Measurements from ENCODE around the gene AGR3.
"Not testable (repeated sequence)": the region's sequence is repeated elsewhere in the genome, so short reads cannot be mapped to it uniquely, and the experiment has no call there.

The AGR3 gene

DNA sequence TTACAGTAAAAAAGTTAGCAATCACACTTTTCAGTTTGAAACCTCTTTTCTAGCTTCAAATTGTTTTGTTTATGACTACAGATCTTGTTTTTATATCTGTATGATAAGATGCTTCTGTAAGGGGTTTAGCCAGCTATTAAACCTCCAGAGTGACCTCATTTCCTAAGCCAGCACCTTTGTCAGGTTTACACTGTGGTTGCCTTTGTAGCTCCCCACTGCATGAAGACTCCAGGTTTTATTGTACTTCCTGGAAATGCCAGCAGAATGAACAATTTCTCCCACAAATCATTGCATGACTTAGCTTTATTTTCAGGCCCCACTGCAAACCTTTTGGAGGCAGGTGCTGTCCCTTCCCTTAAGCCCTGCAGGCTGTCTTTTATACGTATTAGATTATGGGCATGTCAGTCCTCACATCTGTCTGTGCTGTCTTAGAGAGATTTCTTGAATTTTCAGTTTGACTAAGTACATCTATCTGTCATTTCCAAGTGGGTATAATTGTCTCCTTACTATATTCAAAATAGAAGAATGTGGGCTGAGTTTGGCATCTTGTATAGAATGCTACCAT, 8.2 kb upstream of the AGR3 start:
- DNase-seq: no peak

DNA sequence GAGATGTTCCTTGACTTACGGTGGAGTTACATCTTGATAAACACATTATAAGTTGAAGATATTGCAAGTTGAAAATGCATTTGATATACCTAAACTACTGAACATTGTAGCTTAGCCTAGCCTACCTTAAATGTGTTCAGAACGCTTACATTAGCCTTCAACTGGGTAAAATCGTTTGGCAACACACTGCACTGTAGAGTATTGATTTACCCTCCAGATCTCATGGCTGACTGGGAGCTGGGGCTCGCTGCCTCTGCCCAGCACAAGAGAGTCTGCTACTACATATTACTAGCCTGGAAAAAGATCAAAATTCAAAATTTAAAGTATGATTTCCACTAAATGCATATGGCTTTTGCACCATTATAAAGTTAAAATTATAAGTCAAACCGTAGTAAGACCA, 7.5 kb upstream of the AGR3 start:
- DNase-seq: no peak

DNA sequence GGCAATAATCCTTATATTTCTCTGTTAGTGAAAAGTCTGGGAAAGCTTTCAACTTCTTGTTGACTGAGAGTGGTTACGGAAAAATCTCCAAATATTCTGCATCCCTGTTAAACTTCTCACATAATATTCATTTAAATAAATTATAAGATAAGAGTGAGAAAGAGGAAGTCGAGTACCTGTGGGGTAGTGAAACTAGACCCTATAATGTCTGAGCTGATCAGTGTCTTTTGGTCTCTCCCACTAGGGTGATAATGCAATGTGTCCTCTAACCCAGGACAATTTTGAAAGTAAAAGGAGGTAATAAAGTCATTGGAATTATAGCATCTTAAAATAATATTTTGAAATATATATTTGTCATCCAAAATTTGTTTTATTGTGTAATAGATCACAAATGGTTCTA, 2.1 kb upstream of the AGR3 start:
- no peak for DNase-seq

DNA sequence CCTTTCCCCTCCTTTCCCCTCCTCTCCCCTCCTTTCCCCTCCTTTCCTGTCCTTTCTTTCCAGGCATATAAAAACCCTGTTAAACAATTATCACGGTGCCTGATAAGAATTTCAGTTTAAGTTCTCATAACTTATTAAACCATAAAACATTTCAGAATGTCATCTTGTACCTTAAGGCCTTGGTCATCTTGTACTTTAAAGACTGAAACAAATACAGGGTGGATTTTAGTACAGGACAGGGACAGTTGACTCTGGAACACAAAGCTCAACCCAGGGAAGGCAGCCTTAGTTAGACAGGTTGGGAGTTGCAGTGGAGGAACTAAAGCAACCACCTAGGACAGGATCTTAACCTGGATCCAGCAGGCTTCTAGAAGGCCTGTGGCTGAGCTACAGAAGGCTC, 1.2 kb downstream of the AGR3 start:
- DNase-seq: no peak

DNA sequence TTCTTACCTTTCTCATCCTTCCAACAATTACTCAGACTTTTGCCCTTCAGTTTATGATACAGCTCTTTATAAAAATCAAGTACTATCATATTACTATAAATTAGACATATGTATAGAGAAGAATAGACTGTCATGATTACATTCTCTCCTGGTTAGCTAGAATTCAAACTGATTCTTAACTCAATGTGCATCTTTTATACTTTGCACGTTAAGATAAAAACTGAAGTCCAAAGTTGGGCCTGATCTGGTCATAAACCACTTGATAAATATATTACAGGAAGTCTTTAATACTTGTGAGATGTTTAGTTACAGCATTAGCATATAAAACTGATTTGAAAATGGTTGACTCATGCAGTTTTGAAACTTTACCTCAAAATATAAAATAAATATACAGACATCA, 2.6 kb downstream of the AGR3 start:
- DNase-seq: no peak

DNA sequence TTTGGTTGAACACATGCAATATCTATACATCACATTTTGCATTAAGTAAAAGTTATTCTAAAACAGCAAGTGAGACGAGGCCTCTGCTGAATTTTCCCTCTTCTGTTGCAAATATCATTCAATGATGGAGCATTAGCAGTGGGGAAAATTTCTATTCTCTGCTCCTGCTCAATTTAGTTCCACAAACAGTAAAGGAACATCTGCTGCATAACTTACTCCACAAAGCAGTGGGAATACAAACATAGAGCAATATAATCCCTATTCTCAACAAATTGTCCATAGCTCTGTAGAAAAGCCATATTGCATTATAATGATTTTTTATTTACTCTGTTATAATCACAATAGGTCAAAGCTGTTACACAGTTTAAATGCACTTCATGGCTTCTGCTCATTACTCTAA, 5.9 kb downstream of the AGR3 start:
- no peak for DNase-seq

DNA sequence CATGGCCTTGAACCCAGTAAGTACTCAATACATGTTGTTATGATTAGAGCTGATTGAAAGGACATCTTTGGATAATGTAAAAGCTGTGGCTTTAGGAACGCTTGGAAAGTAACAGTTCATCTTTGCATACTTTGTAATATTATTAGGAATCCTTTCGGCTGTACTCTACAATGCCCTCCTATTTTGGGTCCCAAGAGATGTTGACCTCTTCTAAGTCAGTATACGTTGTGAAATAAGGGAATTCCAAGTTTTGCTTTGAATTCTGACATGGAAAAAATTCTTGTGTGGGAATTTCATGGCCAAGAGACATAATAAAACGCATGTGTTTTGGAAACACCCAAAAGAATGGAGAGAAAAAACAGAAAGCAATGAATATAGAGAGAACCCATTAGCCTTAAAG, 7.7 kb downstream of the AGR3 start:
- DNase-seq: no peak

DNA sequence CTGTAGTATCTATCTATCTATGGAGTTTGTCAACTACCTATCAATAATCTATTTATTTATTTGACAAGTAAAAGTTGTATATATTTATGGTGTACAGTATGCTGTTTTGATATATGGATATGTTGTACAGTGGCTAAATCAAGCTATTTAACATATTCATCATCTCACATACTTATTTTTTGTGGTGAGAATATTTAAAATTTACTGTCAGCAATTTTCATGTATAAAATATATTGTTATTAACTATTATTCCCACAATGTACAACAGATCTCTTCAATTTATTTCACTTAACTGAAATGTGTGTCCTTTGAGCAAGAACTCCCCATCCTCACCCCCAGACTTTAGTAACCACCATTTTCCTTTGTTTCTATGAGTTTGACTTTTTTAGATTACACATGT, 14.5 kb downstream of the AGR3 start:
- no peak for DNase-seq

DNA sequence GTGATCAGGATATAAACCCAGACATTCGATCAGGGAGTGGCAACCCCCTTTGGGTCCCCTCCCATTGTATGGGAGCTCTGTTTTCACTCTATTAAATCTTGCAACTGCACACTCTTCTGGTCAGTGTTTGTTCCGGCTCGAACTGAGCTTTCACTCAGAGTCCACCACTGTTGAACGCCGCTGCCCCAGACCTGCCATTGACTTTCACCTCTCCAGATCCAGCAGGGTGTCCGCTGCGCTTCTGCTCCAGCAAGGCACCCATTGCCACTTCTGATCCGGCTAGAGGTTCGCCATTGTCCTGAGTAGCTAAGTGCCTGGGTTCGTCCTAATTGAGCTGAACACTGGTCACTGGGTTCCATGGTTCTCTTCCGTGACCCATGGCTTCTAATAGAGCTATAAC, 28.6 kb downstream of the AGR3 start:
- DNase-seq: not testable (repeated sequence)

DNA sequence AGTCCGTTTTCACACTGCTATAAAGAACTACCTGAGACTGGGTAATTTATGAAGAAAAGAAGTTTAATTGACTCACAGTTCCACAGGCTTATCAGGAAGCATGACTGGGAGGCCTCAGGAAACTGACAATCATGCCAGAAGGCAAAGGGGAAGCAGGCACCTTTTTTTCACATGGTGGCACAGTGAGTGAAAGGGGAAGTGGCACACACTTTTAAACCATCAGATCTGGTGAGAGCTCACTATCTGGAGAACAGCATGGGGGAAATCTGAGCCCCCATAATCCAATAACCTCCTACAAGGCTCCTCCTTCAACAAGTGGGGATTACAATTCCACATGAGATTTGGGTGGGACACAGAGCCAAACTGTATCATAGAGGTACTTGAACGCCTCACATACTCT, 30.0 kb downstream of the AGR3 start:
- DNase-seq: no peak

DNA sequence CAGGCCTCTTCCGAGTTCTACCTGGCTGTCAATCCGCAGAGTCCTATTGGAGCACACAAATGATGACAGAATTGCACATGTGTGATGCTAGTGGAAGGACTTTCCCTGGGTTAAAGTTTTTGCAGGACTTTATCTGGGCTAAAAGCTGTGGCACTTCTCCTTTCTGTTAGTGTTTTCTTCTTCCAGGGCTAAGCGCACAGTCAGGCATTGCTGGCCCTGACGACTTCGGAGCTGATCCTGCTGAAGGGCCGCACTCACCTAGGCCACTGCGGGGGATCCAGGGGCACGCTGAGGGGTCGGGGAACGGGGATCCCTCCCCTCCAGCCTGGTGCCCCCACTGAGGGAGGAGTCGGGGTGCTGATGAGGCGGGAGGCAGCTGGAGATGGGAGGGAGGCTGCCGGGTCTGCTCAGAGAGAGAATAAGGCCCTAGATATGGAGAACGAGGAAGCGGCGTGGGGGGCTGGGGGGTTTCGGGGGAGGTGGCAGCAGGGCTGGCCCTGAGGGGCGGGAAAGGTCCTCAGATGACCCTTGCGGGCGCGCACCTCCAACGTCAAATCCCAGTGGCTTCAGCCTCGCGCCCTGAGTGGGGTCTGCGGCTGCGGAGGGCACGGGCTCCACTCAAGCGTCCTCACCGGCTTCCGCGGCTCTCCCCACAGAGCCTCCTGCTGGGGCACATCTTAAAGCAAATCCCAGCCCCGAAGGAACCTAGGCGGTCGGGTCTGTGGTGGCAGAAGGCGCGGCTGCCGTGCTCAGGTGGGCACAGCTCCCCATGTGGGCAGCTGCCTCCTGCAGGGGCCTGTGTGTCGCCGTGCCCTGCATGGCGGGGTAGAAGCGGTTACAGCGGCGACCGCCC, 30.9 kb downstream of the AGR3 start:
- DNase-seq: no peak

DNA sequence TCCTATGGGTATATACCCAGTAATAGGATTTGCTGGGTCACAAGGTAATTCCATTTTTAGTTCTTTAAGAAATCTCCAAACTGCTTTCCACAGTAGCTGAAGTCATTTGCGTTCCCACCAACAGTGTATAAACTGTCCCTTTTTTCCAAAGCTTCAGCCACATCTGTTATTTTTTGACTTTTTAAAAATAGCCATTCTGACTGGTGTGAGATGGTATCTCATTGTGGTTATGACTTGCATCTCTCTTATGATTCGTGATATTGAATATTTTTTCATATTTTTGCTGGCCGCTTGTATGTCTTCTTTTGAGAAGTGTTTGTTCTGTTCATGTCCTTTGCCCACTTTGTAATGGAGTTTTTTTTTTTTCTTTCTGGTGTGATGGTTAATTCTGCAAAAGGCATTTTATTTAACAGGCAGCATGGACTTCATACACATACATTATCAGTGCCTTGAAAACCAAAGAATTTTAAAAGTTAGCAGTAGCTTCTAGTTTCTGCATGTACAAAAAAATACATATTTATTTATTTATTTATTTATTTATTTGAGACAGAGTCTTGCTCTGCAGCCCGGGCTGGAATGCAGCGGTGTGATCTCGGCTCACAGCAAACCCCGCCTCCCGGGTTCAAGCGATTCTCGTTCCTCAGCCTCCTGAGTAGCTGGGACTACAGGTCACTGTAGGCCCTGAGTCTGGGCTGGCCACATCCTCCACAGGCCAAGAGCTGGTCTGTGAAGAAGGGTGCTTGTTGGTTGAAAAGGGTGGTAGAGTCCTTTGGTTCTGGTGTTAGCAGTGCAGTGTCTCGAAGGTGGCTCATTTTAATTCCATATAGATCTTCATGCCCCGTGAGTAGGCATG, 32.3 kb downstream of the AGR3 start:
- no peak for DNase-seq

DNA sequence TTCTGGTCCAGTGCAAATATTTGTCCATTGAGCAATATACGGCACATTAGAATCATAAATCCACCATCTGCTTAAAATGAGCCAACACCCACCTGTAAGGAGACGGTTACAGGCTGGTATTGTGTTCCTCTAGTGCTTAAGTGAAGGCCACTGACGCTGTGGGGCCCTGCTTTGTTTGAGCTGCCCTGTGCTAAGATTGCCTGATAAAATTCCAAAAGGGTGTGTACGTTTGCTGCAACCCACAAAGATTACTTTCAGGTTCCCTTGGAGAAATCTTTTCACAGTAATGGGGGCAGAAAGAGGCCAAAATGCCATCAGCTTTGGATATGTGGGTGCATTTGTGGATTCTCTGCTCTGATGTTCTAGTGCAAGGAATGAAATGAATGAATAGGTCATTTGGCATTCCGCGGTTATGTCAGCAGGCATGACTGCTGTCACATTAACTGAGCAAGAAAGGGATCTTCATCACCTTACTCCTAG, 34.4 kb downstream of the AGR3 start:
- peak; percentile 26 for DNase-seq

DNA sequence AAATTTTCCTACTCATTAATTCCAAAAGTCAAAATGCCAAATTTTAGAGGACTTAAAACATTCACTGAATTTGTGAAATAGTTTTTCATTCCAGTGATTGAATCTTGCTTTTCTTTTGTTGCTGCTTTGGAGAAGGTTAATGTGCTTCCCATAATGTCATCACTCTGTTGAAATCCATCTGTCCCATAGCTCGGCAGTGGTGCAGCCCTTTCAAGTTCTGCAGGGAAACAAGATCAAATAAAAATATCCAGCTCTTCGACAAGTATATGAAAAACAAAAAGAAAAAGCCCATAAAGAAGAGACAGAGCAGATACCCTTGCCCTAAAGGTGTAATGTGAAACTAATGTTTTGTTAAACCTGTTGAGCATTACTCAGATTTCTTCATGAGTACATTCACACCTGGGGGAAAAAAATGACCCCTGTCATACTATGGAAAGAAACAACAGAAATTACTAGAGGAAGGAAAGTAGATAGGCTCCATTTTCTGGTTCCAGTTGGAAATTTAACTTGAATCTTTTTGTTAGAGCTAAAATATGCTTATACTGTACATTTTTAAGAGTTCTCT, 35.1 kb downstream of the AGR3 start:
- DNase-seq: no peak

DNA sequence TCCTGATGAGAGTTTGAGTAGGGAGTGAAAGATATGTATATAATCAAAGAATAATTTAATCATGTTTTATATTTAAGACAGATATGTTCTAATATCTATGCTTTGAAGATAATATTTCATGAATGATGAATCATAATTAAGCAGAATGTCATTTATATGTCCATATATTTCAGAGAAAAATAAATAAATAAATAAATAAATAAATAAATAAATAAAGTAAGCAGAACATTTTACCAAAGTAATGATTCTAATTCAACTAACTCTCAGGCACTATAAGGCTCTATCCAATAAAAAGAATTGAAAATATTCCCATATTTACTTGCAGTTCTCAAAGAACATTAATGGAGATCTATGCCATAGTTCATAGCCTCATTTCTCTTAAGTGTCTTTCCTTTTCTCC, 36.0 kb downstream of the AGR3 start:
- DNase-seq: no peak

DNA sequence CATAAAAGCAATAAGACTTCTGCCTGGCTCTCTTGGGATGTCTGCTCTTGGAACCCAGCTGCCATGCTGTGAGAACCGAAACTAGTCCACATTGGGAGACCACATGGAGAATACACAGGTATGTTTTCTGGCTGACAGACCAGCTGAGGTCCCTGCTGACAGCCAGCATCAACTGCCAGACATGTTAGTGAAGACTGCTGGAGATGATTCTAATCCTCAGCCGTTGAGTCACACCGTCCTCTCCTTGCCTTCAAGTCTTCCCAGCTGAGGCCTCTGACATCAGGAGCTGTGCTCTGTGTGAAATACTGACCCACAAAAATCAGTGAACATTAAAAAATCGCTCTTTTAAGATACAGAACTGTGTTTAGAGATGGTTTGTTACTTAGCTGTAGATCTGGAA, 40.1 kb downstream of the AGR3 start:
- no peak for DNase-seq

DNA sequence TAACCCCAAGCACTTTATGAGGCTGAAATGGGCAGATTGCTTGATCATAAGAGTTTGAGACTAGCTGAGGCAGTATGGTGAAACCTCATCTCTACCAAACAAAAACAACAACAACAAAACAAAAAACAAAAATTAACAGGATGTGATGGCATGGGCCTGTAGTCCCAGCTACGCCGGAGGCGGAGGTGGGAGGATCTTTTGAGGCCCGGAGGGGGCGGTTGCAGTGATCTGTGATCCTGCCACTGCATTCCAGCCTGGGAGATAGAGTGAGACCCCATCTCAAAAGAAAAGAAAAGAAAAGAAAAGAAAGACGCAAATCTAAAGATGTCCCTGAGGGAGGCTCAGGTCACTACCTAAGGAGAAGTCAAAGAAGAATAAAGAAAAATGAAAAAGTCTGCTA, 41.7 kb downstream of the AGR3 start:
- no peak for DNase-seq

DNA sequence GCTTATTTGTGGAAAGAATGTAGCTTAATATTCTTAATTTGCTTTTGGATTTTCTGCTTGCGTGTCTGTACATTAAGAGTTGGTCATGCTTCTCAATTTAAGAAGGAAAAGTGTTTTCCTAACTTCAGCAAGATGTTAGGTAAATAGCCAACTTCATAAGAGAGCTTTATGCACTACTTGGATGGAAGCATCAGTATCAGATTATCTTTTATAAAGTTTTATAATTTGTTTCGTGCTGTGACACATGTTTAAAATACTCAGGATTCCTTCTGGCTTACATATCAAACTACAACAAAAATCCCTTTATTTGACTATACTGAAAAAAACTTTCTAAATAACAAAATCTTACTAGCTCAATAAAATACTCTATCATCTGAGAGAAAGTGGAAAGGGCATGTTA, 42.1 kb downstream of the AGR3 start:
- no peak for DNase-seq

DNA sequence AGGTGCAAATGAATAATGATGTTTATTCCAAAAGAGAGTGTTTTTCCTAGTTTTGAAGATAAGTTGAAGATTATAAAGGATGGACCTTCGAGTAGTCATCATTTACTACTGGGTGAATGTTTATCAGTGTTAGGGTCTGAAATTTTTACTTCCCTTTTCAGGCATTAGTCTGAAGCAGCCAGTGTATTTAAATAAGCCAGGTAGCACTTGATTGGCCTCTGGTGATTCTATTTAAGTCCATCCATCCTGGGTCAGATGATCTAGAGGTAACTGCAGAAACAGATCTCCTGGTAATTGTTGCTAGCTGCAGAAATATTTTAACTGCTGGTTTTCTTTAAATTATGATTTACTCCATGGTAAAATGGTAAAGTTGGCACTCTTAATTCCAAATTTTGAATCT, 42.9 kb downstream of the AGR3 start:
- DNase-seq: no peak

DNA sequence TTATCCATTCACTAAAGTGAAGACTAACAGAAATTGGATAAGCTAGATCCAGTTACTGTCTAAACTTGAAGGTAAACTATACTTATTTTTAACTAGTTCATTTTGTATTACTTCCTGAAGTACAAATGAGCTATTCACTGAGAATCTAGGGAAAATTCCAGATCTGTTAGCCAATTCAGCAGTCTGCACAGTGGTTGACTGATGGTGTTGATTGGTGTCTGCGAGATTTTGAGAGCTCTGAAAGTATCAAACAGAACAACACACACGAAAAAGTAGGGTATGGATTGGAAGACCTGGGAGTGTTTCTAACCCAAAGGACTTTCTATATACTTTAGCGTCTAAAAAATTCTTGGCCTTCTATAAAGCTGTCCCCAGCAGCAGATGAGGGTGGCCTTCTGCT, 43.4 kb downstream of the AGR3 start:
- DNase-seq: no peak

DNA sequence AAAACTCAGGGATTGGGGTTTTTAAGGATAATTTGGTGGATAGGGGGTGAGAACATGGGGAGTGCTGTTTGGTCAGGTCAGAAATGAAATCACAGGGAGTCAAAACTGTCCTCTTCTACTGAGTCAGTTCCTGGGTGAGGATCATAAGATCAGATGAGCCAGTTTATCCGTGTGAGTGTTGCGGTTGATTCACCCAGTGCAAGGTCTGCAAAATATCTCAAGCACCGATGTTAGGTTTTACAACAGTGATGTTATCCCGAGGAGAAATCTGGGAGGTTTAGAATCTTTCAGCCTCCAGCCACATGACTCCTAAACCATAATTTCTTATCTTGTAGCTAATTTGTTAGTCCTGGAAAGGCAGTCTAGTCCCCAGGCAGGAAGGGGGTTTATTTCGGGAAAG, 45.3 kb downstream of the AGR3 start:
- no peak for DNase-seq

DNA sequence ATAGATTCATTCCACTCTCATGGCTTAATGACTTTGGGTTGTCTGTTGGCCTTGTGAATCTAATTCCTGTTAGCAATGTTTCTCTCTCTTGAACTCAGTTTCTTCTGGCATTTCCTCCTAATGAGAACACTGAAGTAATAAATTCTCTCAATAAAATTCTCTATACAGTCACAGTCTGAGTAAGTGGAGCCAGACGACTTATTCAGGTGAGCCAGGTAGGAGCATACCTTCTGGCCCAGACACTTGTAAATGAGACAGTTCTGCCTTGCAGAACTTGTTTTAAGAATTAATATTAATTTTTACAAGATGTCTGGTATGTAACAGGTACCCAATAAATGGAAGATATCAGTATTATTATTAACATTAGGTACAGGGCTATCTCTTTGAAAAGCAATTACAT, 48.4 kb downstream of the AGR3 start:
- DNase-seq: no peak

DNA sequence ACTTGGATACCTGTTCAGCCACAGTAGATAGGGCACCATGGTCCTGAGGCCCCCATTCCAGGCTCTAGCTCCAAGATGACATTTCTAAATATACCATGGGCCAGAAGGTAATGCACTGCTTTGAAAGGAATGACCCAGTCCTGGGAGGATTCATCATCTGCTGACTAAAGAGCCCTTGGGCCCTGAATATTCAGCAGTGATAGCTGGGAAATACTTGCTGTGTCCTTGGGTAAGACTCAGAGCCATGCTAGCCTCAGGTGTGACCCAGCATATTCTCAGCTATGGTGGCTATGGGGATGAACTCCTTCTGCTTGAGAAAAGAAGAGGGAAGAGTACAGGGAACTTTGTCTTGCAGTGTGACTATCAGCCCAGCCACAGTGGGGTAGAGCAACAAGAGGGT, 55.7 kb downstream of the AGR3 start:
- DNase-seq: no peak

DNA sequence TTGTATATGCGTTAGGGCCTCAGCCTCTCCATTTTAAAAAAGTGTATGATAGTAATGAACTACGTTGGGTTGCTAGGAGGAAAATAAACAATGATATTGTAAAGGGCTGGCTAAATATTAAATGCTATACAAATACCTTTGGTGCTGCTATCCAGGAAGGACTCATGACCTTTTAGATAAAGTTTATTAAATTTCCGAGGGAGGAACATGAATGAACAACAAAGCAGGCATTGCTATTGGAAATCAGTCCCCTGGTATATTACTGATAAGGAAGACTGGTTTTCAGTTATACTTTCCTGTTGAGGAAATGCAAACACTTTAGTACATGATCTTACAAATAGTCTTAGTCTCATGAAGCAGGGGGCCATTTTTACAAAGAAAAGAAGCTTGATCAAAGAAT, 59.8 kb downstream of the AGR3 start:
- no peak for DNase-seq

Measured in NCI-H2107 (cell line).